ENCODE data around the gene NKAIN2.

DNA sequence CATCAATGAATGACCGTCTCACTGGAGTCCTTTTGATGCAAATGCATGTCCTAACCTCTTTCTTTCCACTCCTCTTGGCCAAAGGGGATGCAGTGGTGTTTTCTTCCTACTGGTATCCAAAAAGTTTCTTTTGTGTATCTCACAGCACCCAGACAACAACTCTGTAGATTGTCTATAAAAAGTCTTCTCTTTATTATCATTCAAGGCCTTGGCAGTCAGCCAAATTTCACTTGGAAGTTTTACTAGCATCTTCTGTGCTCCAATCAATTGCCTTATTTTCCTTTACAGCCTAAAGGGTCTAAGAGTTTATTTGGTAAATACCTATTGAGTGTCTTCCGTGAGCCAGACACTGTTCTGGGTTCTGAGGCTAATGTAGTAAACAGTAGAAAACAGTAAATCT, 1008.4 kb downstream of the NKAIN2 start:
- TF ChIP-seq CTCF (IDR thresholded peaks at IDR 0.05; ENCODE audit: low read length), result no peak
- no peak for TF ChIP-seq EZH2 (optimal IDR thresholded peaks at IDR 0.05; ENCODE audit: low read depth, low read length)
